Testis (tissue), 2 donors: ENCODE data around the gene TAF11L13.

ENCODE experiments used
- CTCF ChIP-seq, 3 experiments: fragments of 450-650 bp in 2 of 3; fragments of 200-600 bp in 1 of 3; sonication (generic) in 1 of 3; IDR thresholded peaks; one replicate each; pipeline ENCODE4 v1.5.1; 2016 to 2019; ENCODE audit warnings: antibody characterized with exemption in 3 of 3, mild to moderate bottlenecking in 2 of 3, moderate library complexity in 1 of 3
- POLR2A ChIP-seq: fragments of 450-650 bp; IDR thresholded peaks from one replicate; pipeline ENCODE4 v1.6.1; 2017; ENCODE audit warnings: antibody characterized with exemption, mild to moderate bottlenecking, moderate library complexity

- no peak for TF ChIP-seq POLR2A
- peak in 2 of 3 experiments; percentile 9 to 37 for TF ChIP-seq CTCF (IDR thresholded peaks at IDR 0.05)
Observed at GRCh38 chr5:17620627-17621026, 11.3 kb upstream of the TAF11L13 start.
